KMS-11 (cell line): ENCODE measurements around the gene SV2C.

Source experiments
- H2AFZ ChIP-seq: fragments of 200-600 bp; sonication (generic); 2 replicates; pipeline ENCODE4 v1.6.1; 2016; ENCODE audit warnings: antibody characterized with exemption, mixed run types, low read depth
- H3K27ac ChIP-seq: fragments of 200-600 bp; sonication (generic); 2 replicates; pipeline ENCODE4 v1.6.1; 2016; ENCODE audit warnings: mild to moderate bottlenecking, mixed run types
- H3K27me3 ChIP-seq: fragments of 200-600 bp; sonication (generic); 2 replicates; pipeline ENCODE4 v1.6.1; 2017; ENCODE audit warnings: mild to moderate bottlenecking, low read depth, mixed run types, moderate library complexity; ENCODE audit not compliant: insufficient read depth
- H3K36me3 ChIP-seq: fragments of 200-600 bp; sonication (generic); 2 replicates; pipeline ENCODE4 v1.6.1; 2017; ENCODE audit warnings: mild to moderate bottlenecking, mixed run types; ENCODE audit not compliant: insufficient read depth
- H3K4me1 ChIP-seq: fragments of 200-600 bp; sonication (generic); 2 replicates; pipeline ENCODE4 v1.6.1; 2016; ENCODE audit warnings: mild to moderate bottlenecking, low read depth, mixed run types; ENCODE audit not compliant: poor library complexity, severe bottlenecking
- H3K4me2 ChIP-seq: fragments of 200-600 bp; sonication (generic); 2 replicates; pipeline ENCODE4 v1.7.0; 2016; ENCODE audit warnings: mild to moderate bottlenecking, mixed run types
- H3K4me3 ChIP-seq: fragments of 200-600 bp; sonication (generic); IDR thresholded peaks from 2 replicates; pipeline ENCODE4 v1.6.1; 2017; ENCODE audit warnings: low read depth, low read length, mixed read lengths; ENCODE audit not compliant: insufficient read depth
- H3K79me2 ChIP-seq: fragments of 200-600 bp; sonication (generic); 2 replicates; pipeline ENCODE4 v1.6.1; 2016; ENCODE audit warnings: low read depth, mixed run types; ENCODE audit not compliant: insufficient read depth
- H3K9ac ChIP-seq: fragments of 200-600 bp; sonication (generic); 2 replicates; pipeline ENCODE4 v1.6.1; 2016; ENCODE audit warnings: mild to moderate bottlenecking, mixed run types
- H4K20me1 ChIP-seq: fragments of 200-600 bp; sonication (generic); 2 replicates; pipeline ENCODE4 v1.6.1; 2016; ENCODE audit warnings: mild to moderate bottlenecking, mixed run types; ENCODE audit not compliant: insufficient read depth
- TF ChIP-seq, protein P1 (sequence below): fragments of 200-600 bp; sonication (generic); conservative IDR thresholded peaks from 2 replicates; pipeline ENCODE4 v1.6.1; 2017; ENCODE audit warnings: low read depth, mild to moderate bottlenecking, antibody characterized with exemption, low read length, moderate library complexity, mixed read lengths

The SV2C gene

DNA sequence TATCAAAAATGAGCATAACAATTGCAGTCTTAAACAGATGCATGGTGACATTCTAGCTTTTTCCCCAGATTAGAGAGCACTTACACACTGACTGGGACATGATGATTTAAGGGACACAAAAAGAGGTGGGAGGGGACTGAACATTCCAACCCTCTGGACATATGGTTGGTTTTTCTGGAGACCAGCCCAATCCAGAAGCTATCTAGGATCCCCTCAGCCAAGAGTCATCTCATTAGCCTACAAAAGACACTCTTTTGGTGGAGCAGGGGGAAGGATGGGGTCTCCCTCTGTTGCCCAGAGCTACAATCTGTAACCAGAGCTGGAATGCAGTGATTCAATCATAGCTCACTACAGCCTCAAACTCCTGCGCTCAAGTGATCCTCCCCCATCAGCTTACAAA lies 222.6 kb downstream of the SV2C start:
- no peak overlapping the region for H3K9ac ChIP-seq
- H3K27ac ChIP-seq: peak overlapping the region; percentile 89; the same call in 1 of the 2 replicates
- peaks cover 86% of the 10 kb centered on the region for H3K4me1 ChIP-seq
- H3K79me2 ChIP-seq: no peaks in the 10 kb centered on the region
- H3K36me3 ChIP-seq: no peaks in the 10 kb centered on the region
- H2AFZ ChIP-seq: 0 out of 2 replicates have a peak overlapping the region, but pooled peaks have one; percentile 4
- H3K27me3 ChIP-seq: no peaks in the 10 kb centered on the region
- H3K4me2 ChIP-seq: no peak overlapping the region; the same call in 1 of the 2 replicates
- no peaks in the 10 kb centered on the region for H4K20me1 ChIP-seq
- no peak overlapping the region for H3K4me3 ChIP-seq
- TF ChIP-seq, protein P1, sequence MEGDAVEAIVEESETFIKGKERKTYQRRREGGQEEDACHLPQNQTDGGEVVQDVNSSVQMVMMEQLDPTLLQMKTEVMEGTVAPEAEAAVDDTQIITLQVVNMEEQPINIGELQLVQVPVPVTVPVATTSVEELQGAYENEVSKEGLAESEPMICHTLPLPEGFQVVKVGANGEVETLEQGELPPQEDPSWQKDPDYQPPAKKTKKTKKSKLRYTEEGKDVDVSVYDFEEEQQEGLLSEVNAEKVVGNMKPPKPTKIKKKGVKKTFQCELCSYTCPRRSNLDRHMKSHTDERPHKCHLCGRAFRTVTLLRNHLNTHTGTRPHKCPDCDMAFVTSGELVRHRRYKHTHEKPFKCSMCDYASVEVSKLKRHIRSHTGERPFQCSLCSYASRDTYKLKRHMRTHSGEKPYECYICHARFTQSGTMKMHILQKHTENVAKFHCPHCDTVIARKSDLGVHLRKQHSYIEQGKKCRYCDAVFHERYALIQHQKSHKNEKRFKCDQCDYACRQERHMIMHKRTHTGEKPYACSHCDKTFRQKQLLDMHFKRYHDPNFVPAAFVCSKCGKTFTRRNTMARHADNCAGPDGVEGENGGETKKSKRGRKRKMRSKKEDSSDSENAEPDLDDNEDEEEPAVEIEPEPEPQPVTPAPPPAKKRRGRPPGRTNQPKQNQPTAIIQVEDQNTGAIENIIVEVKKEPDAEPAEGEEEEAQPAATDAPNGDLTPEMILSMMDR: no peak

GRCh38 chr5:76310208-76310607 lies 227.0 kb downstream of the SV2C start:
- TF ChIP-seq, protein P1: no peak
- no peak overlapping the region for H3K27ac ChIP-seq
- no peaks in the 10 kb centered on the region for H3K79me2 ChIP-seq
- H3K4me2 ChIP-seq: no peak overlapping the region
- H3K9ac ChIP-seq: no peak overlapping the region
- peaks cover 42% of the 10 kb centered on the region for H3K4me1 ChIP-seq
- no peak overlapping the region for H2AFZ ChIP-seq
- no peaks in the 10 kb centered on the region for H3K36me3 ChIP-seq
- H3K4me3 ChIP-seq: no peak overlapping the region
- H4K20me1 ChIP-seq: no peaks in the 10 kb centered on the region
- H3K27me3 ChIP-seq: no peaks in the 10 kb centered on the region

DNA sequence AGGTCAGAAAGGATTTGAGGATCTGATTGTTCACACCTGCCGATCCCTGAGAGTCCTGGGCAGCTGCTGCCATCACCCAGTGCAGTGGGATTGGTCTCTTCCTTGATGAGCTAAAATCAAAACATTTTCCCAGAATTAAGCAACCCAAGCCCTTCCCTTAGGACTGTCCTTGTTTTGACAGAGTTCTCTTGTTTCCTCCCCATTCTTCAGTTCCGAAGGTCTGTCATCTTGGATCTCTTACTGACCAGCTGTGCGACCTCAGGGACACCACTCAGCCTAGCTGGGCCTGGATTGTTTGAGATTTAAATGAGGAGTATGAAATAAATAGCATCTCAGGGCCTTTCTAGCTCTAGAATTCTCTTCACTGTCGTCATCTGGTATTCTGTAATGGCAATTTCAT lies 229.6 kb downstream of the SV2C start:
- no peak overlapping the region for H3K4me3 ChIP-seq
- H3K4me1 ChIP-seq: peaks cover 17% of the 10 kb centered on the region
- no peak overlapping the region for H3K4me2 ChIP-seq
- no peak overlapping the region for H3K27ac ChIP-seq
- H3K9ac ChIP-seq: no peak overlapping the region
- no peak overlapping the region for H2AFZ ChIP-seq
- no peaks in the 10 kb centered on the region for H4K20me1 ChIP-seq
- H3K27me3 ChIP-seq: no peaks in the 10 kb centered on the region
- H3K79me2 ChIP-seq: no peaks in the 10 kb centered on the region
- TF ChIP-seq, protein P1: no peak
- H3K36me3 ChIP-seq: no peaks in the 10 kb centered on the region

GRCh38 chr5:76314643-76315042 lies 231.5 kb downstream of the SV2C start:
- Histone ChIP-seq H3K79me2 (no peaks in the 10 kb centered on the region), H3K27ac (no peak overlapping the region), H2AFZ (no peak overlapping the region), H3K4me1 (peaks cover 4% of the 10 kb centered on the region), H3K36me3 (no peaks in the 10 kb centered on the region), H3K4me2 (no peak overlapping the region), H3K27me3 (no peaks in the 10 kb centered on the region), H4K20me1 (no peaks in the 10 kb centered on the region), H3K4me3 (no peak overlapping the region), H3K9ac (no peak overlapping the region)
- TF ChIP-seq, protein P1: no peak
